Activated CD4-positive, alpha-beta T cell treated with anti-CD3 and anti-CD28 coated beads, Interleukin-10, Interleukin-2, amounts not matched to agents 100 ng/mL and 50 ng/mL, durations not matched to agents 16 hours and 8 hours (primary cell): ENCODE results near the gene SERPINB10.
A peak's percentile ranks its signal among the peaks of the same experiment; 100 is the strongest.
"Not testable (repeated sequence)": the region's sequence is repeated elsewhere in the genome, so short reads cannot be mapped to it uniquely, and the experiment has no call there.

Source experiments
- DNase-seq: peaks from one replicate; pipeline ENCODE4 v3.0.0-alpha.2; 2020

The SERPINB10 gene

DNA sequence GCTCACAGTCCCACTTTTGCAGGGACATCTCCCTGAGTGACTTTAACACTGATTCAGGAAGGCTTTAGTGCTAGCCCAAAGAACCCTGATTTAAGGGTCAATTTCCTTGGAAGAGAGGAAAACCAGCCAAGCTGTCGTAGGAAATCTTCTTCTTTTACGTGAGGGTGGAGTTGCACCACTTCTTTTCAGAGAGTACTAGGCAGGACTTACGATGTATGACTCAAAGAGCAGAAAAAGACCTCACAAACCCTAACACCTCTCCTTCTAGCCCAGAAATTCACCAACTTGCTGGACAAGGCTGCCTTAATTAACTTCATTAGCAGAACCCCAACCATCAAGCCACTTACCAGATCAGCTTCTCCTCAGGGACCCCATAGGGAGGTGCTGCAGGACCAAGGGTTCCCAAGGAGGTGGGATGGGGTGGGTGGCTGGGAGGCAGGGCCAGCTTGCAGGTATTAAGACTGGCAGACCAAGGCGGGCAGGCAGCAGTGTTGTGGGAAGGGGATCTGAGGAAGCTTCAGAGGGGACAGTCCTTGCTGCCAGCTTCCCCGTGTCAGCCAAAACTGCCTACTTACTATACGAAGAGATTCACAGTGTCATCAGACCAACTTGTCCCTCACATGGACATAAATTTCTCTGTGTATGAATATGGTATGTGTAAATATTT, 13.5 kb upstream of the SERPINB10 start:
- DNase-seq = no peak

DNA sequence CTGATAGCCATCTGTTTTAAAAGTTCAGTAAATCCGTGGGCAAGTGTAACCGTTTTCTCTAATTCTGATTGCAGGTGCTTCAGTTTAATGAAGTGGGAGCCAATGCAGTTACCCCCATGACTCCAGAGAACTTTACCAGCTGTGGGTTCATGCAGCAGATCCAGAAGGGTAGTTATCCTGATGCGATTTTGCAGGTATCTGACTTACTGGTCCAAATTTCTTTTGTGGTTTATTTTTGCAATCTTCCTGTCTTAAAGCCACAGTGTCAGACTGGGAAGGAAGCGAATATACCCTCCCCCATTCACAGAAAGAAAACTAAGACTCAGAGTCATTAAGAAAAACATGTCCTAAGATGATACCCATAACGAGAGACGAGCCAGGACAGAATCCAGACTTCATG, 12.6 kb upstream of the SERPINB10 start:
- DNase-seq = no peak

DNA sequence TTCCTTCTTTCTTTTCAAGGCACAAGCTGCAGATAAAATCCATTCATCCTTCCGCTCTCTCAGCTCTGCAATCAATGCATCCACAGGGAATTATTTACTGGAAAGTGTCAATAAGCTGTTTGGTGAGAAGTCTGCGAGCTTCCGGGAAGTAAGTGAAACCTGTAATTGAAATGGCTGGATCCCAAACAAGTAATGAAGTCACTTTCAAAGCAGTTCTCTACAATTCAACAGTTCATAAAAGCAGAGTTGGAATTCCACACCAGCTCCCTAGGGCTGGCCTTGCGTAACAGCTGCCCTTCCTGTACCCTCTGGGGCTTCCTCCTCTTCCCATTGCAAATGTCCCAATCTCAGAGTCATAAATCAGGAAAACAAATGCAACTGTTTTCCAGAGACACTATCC, 10.7 kb upstream of the SERPINB10 start:
- DNase-seq = no peak

DNA sequence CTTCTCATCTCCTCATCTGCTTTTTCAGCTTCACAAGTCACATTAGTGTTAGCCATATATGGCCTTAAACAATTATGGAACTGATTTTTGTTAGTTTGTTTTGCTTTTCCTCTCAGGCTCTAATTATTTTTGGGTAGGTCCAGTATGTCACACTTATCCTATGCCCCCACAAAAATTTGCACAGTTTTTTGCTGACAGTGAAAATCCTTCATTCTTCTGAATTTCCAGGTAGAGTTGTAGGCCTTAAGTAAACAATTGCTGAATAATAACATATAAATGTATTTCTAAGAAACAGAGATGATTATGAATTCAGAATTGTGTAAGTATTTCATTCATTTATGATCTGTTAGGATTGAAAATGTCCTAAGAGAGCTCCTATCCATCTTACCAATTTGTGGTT, 8.6 kb upstream of the SERPINB10 start:
- no peak for DNase-seq

DNA sequence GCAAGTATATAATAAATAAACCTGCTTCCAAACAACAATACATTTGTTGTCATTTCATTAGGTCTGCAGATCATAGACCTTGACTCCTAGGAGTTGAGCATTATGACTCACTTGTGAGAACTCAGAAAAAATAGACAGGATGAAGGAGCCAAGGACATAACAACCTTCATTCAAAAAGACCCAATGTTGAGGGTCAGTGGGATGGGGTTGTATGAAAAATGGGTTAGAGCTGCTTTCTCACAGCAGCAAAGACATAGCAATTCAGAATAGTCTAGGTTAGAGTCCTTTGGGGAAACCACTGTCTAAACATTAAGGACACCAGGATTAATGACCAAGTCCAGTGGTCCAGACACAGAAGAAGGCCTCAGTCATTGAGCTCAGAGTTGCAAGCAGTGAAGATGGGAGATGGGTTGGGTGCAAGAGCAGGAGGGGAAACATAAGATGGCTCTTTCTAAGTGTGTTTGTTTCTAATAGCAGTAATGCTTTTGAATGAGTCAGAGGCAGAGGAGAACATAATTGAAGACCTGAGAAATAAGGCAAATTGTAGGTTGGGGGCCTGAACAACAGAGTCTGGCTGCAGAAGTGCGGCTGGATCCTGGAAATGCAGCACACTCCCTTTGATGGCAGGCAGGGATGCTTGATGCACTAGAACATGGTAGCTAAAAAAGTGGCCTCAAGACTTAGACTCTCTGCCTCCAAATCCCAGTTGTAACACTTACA, 3.7 kb upstream of the SERPINB10 start:
- no peak for DNase-seq

DNA sequence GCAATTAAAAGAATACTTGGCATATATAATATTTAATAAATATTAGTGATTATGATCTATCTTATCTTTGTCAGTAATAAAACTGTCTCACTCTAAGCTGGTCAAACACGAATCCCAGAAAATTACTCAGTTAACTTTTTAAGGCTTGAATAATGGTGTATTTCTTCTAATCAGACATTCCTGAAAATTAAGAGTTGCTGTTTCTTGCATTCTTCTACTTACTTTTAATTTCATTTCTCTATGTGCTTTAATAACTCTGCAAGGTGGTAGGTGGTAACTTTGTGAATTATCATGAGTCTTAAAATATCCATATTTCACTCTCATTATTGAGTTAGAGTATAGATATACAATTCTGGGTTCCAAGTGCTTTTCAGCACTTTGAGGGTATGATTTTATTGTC, 3.1 kb upstream of the SERPINB10 start:
- DNase-seq = no peak

DNA sequence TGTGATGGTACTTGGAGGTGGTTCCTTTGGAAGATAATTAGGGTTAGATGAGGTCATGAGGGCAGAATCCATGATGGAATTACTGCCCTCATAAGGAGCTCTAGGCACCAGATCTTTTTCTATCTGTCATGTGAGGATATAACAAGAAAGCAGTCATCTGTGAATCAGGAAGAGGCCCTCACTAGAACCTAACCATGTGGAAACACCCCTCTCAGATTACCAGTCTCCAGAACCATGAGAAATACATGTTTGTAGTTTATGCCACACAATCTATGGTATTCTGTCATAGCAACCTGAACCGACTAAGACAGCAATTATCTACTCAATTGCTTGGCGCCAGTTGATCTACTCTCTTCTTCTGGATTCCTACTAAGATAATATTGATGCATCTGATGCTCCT, 2.4 kb upstream of the SERPINB10 start:
- no peak for DNase-seq

DNA sequence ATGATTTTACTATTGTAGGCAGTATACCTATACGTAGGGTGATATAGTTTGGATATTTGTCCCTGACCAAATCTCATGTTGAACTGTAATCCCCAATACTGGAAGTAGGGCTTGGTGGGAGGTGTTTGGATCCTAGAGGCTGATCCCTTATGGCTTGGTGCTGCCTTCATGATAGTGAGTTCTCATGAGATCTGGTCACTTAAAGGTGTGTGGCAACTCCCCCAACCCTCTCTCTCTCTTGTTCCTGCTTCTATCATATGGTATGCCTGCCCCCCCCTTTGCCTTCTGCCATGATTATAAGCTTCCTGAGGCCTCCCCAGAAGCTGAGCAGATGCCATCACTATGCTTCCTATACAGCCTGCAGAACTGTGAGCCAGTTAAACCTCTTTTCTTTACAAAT, 1.7 kb upstream of the SERPINB10 start:
- DNase-seq = no peak

DNA sequence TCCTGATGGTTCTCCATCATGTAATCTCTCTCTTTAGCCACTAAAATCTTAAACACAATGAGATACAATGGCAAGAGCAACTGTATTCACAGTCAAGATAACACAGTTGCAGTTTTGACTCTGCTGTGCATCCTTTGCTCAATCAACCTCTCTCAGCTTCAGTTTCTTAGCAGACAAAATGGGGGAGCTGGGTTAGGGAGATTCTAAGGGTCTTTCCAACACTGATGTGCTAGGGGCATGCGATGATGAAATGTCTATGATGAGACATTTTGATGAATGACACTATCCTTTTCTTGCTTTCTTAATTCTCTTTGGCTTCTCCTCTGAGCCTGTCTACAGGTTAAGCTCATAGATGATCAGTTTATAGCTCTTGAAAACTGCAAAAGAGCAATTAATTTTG, 1.1 kb downstream of the SERPINB10 start:
- DNase-seq = no peak

DNA sequence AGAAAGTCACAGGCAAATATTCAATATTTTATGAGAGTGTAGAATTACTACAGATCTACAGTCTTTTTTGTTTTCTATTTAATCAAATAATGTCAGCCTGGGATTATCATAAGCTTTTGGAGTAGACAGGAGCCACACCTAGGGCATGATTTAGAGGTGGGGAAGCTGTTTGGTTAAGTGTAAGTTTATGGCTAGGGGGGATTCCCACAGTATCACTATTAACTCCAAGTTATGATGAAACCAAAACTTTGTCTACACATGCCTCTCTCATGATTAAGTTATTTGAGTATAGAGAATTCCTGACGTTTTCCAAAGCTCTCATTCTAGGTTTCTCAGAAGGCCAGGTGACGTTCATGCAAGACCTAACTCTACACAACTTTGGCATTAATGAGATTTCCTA, 2.1 kb downstream of the SERPINB10 start:
- no peak for DNase-seq

DNA sequence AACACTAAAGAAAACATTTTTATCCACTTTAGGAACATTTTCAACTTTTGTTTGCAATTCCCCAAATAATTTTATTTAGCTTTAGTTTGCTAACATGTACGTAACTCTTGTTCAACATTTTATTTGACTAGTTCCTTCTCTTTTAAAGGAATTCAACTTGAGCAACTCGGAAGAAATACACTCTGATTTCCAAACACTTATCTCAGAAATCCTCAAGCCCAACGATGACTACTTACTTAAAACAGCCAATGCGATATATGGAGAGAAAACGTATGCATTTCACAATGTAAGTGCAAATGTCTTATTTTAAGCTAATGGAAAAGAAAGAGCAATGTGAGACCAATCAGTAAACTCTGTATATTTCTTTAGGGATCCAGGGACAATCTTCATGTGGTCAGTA, 10.1 kb downstream of the SERPINB10 start:
- no peak for DNase-seq

DNA sequence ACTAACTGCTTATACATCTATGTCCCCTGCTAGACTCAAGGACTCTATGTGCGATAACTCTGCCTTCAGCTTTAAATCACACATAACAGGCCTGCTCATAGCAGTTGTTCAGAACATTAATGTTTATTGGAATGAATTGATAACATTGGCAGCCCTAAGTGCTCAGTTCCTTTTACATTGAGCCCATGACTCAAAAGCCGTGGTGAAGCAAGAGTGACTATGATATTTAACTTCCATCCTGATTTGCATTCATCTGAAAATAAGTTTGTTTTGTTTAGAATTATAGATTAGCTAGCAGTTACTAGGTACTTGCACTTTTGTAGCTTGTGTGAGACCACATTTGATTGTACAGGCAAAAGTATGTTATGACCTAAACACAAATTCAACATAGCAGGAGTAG, 14.3 kb downstream of the SERPINB10 start:
- DNase-seq = no peak

DNA sequence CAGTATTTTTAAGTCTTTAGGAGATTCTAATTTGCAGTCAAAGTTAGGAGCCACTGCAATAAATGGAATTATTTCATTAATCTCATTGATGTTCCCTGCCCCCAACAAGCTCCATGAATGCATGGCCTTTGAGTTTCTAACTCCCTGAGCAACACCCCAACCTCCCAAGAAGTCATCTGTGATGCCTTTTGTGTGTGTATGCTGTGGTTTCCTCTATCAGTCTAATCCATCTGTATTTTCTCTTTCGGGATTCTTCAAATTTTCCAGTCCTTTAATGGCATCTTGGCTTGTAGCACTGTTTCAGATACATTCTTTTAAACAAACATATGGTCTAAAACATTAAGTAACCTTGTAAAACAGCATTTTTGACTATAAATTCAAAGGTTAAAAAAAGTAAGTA, 16.8 kb downstream of the SERPINB10 start:
- no peak for DNase-seq

DNA sequence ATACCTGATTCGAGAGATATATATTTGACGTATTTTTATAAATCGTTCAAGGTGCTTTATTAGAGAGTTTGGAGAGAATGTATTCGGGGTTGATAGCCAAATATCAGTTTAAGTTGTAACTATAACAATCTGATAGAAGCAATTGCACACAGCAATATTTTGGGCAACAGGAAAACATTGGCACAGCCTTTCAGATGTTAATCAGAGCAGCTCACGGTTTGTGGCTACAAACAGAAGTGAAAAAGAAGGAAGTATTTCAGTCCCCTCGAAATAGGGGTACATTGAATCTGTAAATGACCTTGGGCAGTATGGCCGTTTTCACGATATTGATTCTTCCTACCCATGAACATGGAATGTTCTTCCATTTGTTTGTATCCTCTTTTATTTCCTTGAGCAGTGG, 20.6 kb downstream of the SERPINB10 start:
- no peak for DNase-seq

DNA sequence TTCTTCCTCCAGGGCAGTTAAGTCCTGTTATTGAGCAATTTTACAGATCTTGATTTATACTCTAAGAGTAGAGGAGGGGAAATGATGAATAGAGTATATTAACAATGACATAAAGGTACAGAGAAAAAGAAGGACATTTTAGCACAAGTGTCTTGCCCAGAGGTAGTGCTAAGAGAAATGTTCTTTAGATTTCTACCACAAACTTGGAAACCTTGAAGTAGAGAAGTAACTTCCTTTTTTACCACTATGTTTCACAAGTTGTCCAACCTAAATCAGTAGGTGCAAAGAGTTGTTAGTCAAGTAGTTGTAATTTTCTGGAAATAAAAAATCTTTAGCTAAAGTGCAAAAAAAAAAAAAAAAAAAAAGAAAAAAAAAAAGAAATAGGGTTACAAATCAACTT, 21.6 kb downstream of the SERPINB10 start:
- not testable (repeated sequence) for DNase-seq

DNA sequence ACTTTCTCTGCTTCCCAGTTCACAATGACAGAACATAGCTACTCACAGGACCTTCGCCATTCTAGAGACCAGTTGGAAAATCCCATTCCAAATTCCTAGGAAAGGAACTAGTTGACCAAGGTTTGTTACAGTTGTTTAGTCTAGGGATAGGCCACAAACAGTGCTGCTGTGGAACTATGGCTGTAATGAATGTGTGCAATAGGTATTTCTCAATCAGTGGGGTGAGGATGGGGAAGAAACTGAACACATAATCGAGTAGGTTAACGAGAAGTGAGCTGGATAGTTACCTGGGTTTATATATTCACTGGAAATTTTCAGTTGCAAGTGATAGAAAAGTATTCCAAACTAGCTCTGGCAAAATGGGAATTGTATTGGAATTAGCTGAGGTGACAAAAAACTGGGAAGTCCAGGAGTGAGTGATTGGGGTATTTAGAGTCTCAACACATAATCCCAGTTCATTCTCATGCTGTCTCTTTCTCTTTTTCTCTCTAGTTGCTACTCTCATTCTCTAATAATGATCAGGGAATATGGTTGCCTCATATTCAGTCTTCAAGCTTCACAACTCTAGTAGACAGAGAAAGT, 23.1 kb downstream of the SERPINB10 start:
- DNase-seq = no peak

DNA sequence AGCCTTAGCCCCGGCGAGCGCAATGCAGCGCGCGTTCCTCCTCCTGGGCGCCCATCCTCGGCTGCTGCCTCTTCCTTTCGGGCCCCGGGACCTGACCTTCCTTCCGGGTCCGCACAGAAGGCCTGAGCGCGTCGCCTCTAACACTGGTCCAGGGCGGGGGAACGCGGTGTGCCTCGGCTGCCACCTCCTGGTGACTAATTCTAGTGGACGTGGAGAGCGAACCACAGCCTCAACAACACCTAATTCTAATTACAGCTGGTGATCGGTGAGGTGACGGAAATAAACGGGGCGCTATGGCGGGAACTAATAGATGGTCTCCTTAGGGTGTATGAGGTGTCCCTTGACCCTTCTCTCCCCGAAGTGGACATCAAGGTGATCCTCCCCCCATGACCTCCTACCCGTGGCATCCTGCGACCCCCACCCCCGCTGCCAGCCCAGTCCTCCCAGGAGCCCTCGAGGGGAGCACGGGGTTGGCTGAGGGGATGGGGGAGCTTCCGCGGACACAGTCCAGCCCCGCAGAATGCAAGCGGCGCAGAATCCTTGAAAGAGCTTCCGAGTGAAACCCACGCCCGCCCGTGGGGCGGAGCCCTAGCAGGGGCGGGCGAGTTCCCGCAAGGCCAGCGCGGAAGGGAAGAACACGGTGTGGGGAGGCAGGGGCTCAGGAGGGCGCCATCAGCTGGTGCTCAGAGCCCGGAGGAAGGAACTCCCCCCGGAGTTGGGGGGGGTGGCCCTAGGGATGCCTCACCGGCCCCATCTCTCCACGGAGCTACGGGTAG, 28.6 kb downstream of the SERPINB10 start:
- peak; percentile 80 for DNase-seq

DNA sequence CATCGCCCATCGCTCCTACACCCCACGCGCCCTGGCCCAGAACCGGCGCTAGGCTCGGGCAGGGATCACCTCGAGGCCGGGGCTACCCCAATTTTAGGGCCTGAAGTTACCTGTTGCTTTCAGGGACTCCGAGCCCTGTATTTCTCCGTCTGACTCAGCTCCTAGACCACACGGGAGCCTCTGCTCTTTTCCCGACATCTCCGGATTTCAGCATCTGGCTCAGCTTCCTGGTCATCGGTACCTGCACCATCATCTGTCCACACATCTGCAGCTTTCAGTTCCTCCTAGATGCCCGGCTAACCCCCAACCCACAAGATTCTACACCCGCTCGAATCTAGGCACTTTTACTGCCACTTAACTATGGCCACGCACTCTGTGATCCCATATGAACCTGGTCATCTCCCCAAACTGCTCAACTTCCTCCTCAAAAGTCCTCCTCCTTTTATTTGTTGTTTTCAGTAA, 29.2 kb downstream of the SERPINB10 start:
- DNase-seq = no peak

DNA sequence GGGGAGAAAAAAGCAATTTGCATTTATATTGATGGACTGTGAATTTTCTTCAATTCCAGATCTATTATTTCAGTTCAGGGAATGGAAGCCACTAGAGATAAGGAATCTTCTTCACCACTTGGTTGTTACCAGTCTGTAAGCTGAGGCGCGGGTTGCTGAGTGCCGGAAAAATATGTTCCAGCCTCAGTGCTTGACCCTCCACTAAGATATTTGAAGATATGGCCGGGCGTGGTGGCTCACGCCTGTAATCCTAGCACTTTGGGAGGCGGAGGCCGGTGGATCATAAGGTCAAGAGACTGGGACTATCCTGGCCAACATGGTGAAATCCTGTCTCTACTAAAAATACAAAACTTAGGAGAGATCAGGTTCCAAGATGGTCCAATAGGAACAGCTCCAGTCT, 32.2 kb downstream of the SERPINB10 start:
- DNase-seq = no peak

DNA sequence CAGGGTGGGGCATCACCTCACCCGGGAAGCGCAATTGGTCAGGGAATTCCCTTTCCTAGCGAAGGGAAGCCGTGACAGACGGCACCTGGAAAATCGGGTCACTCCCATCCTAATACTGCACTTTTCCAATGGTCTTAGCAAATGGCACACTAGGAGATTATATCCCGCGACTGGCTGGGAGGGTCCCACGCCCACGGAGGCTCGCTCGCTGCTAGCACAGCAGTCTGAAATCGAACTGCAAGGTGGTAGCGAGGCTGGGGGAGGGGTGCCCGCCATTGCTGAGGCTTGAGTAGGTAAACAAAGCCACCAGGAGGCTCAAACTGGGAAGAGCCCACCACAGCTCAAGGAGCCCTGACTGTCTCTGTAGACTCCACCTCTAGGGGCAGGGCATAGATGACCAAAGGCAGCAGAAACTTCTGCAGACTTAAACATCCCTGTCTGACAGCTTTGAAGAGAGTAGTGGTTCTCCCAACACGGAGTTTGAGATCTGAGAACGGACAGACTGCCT, 32.8 kb downstream of the SERPINB10 start:
- not testable (repeated sequence) for DNase-seq

DNA sequence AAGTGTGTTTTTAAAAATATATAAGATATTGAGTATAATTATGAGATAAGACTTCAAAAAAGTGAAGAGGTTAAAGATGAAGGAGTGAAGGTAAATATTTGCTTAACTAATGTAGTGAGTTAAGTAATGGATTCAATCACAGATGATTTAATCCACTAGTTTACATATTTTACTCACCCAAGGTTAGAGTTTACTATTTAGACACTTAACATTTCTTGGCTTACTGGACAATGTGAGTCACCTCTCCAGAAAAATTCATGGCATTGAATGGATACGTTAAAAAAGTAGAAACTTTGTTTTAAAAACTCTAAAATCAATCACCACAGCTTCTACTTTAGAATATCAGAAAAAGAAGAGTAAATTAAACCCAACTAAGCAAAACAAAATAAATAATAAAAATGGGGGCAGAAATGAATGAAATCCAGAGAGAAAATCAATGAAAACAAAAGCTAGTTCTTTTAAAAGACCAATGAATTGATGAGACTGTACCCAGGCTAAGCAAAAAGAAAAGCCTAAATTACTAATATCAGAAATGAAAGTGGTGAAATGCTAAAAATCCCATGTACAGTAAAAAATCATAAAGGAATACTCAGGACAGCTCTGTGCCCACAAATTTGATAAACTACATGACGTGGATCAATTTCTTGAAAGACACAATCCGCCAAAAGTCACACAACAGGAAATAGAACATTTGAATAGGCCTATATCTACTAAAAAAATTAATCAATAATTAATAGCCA, 39.5 kb downstream of the SERPINB10 start:
- no peak for DNase-seq

DNA sequence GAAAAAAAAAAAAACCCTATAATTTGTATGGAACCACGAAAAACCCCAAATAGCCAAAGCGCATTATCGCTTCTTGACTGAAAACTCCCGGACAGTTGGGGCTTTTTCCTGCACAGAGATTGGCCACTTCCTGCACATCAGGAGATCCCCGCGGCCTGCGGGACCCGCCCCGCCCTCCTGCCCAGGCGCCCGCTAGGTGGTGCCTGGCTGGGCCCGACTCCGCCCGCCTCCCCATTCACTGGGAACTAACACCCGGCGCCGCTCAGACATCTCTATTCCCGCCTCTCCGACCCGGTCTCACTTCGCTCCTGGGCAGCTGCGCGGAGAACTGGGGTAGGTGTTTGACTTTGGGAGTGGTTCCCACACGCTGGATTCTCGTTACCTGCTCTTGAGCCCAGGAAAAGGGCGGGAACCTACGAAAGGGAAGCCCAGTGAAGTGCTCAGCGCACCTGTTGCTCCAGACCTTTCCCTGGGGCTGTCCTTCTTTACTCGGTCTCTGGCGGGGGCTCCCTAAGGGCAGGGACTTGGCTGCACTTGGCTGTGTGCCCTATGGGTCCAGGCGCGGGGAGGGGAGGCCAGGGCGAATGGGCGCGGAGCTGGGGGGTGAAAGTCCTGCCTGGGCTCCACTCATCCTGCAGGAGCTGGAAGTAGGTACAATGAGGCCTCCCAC, 41.4 kb downstream of the SERPINB10 start, which contains the start of gene HMSD:
Gene HMSD, plus strand, starts transcription at position 234 of the 670 bp plus-strand sequence. CDS start 4,155 bp downstream, outside the sequence.
- peak; percentile 84 for DNase-seq
